GM19025 (cell line): ENCODE measurements around the gene DDR1.
"Not testable (repeated sequence)": the region's sequence is repeated elsewhere in the genome, so short reads cannot be mapped to it uniquely, and the experiment has no call there.

Experiments
- ATAC-seq: cut with Tn5 transposase; IDR thresholded peaks from one replicate; pipeline ENCODE4 v1.9.1; 2021; ENCODE audit warnings: mild to moderate bottlenecking, low read depth, moderate library complexity; ENCODE audit not compliant: unreplicated experiment

The DDR1 gene

GRCh38 chr6:30914076-30914853, 29.9 kb downstream of the DDR1 start, which contains the start of gene VARS2:
TSS of gene VARS2 (plus strand) at chr6:30914238. CDS start at chr6:30914837, 599 bp downstream.
- ATAC-seq = peak; percentile 92

DNA sequence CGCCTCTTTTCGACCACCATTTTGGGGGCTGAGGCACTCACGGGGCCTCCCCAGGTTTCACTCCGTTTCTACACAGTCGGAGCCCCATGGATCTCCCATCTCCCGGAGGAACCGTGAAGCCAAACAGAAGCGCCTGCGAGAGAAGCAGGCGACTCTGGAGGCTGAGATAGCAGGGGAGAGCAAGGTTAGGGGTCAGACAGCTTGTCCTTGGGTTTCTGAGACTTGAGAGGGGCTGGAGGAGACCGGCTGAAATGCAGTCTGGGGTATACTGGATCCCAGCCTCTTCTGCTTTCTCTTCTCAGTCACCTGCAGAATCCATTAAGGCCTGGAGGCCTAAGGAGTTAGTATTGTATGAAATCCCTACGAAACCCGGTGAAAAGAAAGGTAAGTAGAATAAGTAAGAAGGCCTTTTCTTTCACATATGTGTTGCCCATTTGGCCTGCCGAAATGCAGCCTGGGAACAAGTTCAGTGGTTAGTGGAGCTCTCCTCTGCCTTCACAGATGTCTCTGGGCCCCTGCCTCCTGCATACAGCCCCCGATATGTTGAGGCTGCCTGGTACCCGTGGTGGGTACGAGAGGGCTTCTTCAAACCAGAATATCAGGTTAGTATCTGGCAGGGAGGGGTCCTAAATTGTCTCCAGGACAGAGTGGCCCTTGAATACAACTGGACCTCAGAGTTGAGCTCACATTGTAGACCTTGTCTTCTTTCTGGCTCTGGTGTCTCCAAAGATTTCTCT, 30.7 kb downstream of the DDR1 start:
- no peak for ATAC-seq

DNA sequence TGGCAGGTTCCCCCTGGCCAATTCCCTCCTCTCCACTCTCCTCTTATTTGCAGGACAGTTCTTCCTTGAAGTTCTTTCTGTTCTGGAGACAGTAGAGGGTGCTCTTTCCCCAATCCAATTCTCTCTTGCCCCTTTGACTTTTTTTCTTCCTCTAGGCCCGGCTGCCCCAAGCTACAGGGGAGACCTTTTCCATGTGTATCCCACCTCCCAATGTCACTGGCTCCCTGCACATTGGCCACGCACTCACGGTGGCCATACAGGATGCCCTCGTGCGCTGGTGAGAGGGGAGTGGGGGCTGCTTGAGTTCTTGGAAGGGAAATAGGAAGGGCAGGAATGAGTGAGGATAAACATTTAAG, 31.2 kb downstream of the DDR1 start:
- ATAC-seq = no peak

- ATAC-seq = no peak
These were observed 32.7 kb downstream of the DDR1 start for GRCh38 chr6:30917041-30917440.

GRCh38 chr6:30917487-30917886, 33.2 kb downstream of the DDR1 start:
- ATAC-seq = no peak

GRCh38 chr6:30918670-30919069, 34.4 kb downstream of the DDR1 start:
- no peak for ATAC-seq

GRCh38 chr6:30922447-30922852, 38.1 kb downstream of the DDR1 start:
- no peak for ATAC-seq

DNA sequence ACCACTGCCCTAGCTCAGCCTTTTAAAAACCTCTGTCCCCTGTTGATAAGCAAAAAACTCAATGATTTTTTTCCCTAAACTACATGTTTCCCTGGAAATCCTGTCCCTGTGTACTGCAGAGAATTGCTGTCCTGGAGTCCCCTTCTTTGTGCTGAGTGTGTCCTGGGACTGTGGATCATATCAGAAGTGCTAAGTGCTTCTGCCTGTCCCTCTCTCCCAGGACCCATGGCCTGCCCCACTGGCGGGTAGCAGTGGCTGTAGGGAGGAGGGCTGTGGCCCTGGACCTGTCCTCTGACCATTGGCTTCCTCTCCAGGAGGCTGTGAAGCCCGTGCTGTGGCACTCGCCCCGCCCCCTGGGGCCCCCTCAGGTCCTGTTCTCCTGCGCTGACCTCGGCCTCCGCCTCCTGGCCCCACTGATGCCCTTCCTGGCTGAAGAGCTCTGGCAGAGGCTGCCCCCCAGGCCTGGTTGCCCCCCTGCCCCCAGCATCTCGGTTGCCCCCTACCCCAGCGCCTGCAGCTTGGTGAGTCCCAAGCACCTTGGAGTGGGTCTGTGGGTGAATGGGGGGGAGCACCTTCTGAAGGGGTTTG, 39.8 kb downstream of the DDR1 start:
- ATAC-seq = not testable (repeated sequence)

GRCh38 chr6:30926644-30927043, 42.3 kb downstream of the DDR1 start:
- no peak for ATAC-seq

- ATAC-seq = not testable (repeated sequence)
These were observed 42.8 kb downstream of the DDR1 start for GRCh38 chr6:30927080-30927479.

GRCh38 chr6:30928677-30929076, 44.4 kb downstream of the DDR1 start:
- ATAC-seq = no peak

DNA sequence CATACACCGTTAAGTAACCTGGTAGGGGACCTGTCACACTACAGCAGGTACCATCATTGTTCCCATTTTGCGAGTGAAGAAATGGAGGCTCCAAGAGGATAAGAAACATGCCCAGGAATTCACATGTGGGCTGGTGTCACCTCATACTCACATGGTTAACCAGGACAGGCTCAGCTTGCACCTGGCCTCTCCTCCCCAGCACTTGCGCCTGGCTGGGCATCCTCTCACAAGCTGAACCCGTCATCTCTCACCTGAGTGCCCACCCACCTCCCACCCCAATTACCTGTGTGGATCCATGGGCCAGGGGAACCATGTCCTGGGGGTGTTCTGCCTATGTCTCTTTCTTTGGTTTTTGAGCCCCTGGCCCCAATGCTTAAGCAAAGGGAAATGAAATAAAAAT, 46.2 kb downstream of the DDR1 start:
- no peak for ATAC-seq

GRCh38 chr6:30931272-30931671, 47.0 kb downstream of the DDR1 start:
- no peak for ATAC-seq

DNA sequence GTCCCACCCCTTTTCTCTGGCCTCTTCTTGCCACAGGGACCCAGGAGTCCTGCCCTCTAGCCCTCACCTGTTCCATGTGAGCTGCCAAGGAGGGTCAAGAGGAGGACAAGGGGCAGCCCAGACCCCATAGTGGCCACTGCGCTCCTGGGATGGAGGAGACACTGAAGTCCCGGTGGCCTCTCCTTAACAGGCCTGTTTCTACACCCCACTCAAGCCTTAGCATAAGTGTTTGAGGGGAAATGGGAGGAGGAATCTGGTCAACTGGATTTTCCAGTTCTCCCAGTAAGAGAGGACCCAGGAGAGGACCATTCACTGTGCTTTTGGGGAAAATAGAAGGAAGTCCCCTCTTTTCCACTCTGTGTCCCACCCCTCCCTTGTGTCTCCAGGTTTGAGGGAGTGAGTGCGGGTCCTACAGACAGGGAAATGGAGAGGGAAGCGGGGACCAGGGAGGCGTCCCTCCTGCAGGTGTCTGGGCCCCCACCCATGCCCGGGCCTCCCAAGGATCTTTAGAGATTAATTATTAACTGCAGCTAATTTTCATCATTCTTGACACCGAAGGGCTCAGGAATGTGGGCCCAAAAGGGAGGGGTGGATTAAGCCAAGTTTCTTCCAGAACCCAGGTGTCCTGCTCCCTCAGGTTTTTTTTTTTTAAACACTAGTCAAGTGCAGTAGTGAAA, 47.8 kb downstream of the DDR1 start, which contains the start of gene SFTA2:
Gene SFTA2 (minus strand): TSS at position 202 of the 677 bp plus-strand sequence. CDS start 74 bp downstream, at position 128.
- ATAC-seq = no peak

- no peak for ATAC-seq
These were observed 48.5 kb downstream of the DDR1 start for GRCh38 chr6:30932665-30933365.

DNA sequence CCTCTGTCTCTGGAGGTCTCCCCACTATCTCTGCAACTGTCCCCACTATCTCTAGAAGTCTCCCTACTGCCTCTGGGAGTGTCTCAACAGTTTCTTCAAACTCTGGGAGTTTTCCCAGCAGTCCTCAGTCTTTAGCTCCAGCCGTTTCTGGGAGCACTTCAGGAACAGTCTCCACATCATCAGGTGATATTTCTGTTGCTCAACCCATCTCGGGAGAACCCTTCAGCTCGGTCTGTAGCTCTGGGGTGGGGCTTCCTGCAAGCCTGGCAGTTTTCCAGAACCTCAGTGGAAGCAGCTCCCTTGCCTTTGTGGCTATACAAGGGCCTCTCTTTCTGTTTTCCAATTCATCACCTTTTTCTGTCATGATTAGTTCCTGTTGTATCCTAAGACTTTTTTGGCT, 50.7 kb downstream of the DDR1 start:
- ATAC-seq = no peak

DNA sequence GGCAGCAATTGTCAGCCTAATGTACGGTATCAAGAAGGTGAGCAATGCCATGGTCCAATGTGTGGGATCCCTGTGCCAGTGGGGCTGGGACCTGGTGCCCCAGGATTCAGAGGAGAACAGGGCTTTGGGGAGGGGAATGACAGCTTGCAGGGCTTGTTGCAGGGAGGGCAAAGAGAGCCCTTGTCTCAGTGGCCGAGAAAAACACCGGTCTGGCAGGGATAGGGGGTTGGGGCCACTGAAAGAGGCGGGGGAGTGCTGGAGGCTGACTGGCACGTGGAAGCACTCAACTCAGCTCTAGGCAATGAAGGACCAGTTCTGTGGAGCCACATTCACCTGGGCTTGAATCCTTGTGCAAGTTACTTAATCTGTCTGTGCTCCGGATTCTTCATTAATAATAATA, 52.9 kb downstream of the DDR1 start:
- no peak for ATAC-seq

DNA sequence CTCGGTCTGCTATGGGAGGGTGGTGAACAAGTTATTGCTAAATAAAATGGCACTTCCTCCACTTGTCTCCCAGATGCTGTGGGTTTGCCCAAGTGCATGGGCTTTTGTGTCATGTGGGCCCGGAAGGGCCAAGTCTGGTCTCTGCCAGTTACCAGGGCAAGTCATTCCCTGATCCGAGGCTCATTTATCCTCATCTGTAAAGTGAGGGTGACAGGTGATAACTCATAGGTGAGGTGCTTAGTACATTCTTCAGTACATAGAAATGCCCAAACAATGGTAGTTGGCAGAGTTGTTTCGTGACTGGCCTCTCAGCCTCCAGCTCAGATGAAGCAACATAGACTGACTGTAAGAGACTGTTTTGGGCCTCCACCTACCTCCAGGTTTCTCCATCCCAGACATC, 54.4 kb downstream of the DDR1 start:
- ATAC-seq = no peak

- no peak for ATAC-seq
These were observed 55.2 kb downstream of the DDR1 start for GRCh38 chr6:30939473-30939872.

DNA sequence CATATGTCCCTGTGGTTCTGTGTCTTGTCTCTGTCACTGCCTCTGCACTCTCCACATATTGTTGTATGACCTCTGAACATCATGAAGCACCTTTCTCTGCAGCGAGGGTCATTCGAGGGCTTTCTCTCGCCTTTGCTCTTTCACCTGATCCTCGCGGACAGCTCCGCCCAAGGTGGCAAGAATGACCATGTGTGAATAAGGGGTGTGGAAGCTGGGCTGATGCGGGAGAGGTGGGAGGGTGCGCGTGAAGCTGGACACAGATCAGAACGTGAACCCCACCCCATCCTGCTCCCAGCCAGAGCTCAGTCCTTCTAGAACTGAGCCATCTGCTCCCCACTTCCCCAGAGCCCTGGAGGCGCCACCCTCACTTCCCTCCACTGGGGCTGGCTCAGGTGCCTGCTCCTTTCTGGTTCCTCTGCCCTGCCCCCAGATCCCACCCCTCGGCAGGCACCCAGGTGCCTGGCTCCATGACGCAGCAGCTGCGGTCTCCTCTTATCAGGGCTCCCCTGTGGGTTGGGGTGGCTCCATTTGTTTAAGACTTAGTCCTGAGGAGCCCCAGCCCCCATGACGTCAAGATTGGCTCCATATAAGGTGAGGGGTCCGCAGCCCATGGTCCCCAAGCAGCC, 56.2 kb downstream of the DDR1 start, which contains the start of gene MUCL3:
Gene MUCL3 (plus strand): TSS at position 613 of the 626 bp plus-strand sequence. CDS start 27 bp downstream, outside the sequence.
- ATAC-seq = no peak
